AG10803 (cell line): ENCODE measurements around the gene AIRE.
"Not testable (repeated sequence)": the region's sequence is repeated elsewhere in the genome, so short reads cannot be mapped to it uniquely, and the experiment has no call there.

Experiments
- DNase-seq: peaks from one replicate; pipeline ENCODE4 v3.0.0; 2010; ENCODE audit warnings: low read depth
- H3K4me3 ChIP-seq: 2 replicates; pipeline ENCODE4 v1.5.1; 2011; ENCODE audit warnings: mild to moderate bottlenecking, low read length, control low read depth
- TF ChIP-seq, protein P1 (sequence below): conservative IDR thresholded peaks from 2 replicates; pipeline ENCODE4 v1.5.1; 2011; ENCODE audit warnings: mild to moderate bottlenecking, low read length, control low read depth, inconsistent platforms

AIRE gene

DNA sequence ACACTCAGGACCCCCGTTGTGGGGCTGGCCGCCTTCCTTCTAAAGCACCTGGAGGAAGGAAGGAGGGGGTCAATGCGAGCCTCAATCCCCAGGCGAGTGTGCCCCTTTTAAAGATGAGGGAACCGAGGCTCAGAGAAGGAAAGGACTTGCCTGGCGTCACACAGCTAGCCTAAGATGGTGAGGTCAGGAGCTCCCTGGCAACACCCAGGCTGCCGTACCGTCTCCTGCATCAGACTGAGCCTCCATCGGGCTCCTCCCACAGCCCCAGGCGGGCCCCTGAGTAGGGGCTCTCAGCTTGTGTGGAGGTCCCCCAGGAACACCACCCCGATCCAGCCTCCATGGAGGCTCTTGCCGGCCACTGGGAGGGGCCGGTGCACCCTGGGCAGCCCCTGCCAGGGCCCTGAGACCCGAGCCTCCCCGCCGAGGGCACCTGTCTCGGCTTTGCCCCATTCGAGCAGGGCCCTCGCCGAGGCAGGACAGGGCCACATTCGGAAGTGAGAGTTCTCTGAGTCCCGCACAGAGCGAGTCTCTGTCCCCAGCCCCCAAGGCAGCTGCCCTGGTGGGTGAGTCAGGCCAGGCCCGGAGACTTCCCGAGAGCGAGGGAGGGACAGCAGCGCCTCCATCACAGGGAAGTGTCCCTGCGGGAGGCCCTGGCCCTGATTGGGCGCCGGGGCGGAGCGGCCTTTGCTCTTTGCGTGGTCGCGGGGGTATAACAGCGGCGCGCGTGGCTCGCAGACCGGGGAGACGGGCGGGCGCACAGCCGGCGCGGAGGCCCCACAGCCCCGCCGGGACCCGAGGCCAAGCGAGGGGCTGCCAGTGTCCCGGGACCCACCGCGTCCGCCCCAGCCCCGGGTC is at the start of gene AIRE:
Gene AIRE, plus strand, starts transcription at position 739 of the 855 bp plus-strand sequence. CDS start 131 bp downstream, outside the sequence.
- DNase-seq, result peak; percentile 19

DNA sequence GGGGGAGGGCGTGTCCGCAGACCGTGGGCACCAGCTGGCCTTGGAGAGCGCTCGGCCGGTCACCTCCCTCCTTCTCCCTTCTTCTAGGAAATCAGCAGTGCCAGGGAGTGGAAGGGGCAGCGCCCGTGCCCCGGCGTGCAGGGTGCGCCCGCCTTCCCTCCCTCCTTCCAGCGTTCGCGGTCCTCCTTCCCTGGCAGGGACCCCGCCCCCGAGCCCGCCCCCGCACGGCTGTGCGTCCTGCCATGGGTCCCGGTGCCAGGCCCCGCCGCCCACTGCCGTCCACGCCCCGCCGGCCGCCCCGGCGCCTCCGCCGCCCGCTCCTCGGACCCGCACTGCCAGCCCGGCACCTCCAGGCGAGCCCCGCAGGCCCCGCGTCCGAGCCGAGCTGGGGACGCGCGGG is 45.3 kb upstream of the AIRE start:
- H3K4me3 ChIP-seq, DNase-seq: not testable (repeated sequence)

More for the DNA sequence above, at the start of gene AIRE:
- TF ChIP-seq, protein P1, sequence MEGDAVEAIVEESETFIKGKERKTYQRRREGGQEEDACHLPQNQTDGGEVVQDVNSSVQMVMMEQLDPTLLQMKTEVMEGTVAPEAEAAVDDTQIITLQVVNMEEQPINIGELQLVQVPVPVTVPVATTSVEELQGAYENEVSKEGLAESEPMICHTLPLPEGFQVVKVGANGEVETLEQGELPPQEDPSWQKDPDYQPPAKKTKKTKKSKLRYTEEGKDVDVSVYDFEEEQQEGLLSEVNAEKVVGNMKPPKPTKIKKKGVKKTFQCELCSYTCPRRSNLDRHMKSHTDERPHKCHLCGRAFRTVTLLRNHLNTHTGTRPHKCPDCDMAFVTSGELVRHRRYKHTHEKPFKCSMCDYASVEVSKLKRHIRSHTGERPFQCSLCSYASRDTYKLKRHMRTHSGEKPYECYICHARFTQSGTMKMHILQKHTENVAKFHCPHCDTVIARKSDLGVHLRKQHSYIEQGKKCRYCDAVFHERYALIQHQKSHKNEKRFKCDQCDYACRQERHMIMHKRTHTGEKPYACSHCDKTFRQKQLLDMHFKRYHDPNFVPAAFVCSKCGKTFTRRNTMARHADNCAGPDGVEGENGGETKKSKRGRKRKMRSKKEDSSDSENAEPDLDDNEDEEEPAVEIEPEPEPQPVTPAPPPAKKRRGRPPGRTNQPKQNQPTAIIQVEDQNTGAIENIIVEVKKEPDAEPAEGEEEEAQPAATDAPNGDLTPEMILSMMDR, result no peak
- H3K4me3 ChIP-seq, result no peak within 1 kb of the TSS

DNA sequence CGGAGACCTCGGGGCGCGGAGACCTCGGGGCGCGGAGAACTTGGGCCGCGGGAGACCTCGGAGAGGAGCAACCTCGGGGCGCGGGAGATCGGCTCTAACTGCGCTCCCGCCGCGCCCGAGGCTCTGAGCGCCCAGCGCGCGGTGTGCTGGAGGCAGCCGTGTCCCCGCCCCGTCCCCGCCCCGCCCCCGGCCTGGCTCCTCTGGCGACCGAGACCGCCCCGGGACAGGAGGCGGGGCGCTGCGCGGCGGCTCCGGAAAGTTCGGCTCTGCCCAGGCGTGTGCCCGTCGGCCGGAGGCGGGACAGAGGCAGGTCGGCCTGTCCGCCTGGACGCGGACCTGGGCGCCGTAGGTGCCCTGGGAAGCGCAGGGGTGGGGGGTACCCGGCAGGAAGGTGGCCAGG is 44.8 kb upstream of the AIRE start, which contains the start of gene ICOSLG:
Gene ICOSLG, minus strand, starts transcription at position 102 of the 400 bp plus-strand sequence. CDS start 126 bp downstream, outside the sequence.
- DNase-seq, H3K4me3 ChIP-seq: not testable (repeated sequence)

DNA sequence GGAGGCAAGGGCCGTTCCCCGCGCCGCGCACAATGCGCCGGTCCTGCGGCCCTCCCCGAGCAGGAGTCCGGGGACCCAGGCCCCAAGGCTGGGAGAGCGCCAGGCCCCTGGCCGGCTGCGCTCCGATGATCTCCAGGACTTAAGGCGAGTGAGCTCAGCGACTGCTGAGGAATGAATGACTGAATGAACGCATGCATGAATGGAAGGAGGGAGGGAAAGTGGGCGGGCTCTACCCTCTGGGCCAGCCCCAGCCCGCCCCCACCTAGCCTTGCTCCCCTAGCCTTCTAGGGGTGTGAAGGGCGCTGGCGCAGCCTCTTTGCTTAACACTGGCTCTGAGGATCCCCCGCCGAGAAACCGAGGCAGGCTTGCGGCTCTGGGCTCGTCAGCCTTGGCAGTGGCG is 44.4 kb upstream of the AIRE start:
- not testable (repeated sequence) for DNase-seq, H3K4me3 ChIP-seq

DNA sequence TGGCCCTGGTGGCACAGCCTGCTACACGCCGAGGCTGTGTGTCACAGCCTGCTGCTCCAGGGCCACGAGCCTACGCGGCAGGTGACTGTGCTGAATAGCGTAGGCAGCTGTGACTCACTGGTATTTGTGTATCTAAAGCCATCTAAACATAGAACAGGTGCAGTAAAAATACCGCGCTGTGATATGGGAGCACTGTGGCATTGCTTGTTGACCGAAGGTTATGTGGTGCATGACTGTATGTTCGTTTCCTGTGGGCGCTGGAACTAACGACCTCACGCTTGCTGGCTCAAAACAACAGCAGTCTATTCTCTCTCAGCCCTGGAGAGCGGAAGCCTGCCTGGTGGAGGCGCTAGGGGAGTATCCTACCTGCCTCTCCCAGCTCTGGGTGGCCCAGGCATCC is 41.7 kb upstream of the AIRE start:
- not testable (repeated sequence) for DNase-seq

DNA sequence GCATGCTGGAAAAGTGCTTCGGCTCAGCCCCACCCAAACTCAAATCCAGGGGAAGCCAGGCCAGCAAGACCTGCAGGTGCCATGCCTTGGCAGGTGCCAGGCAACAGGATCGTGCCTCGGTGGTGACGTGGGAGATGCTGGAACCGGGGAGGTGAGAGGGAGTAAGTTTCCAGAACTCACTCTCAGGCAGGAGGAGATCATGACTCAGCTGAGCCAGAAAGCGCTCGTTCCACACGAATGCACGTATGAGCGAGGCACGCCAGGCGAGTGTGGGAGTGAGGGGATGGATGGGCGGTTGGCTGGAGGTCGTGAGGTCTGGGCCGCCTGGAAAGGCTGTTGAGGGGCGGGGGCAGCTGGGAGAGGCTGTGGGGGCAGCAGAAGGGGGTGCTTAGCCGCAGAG is 37.8 kb upstream of the AIRE start:
- DNase-seq, result not testable (repeated sequence)

More for the DNA sequence above, 41.7 kb upstream of the AIRE start:
- H3K4me3 ChIP-seq, result not testable (repeated sequence)

DNA sequence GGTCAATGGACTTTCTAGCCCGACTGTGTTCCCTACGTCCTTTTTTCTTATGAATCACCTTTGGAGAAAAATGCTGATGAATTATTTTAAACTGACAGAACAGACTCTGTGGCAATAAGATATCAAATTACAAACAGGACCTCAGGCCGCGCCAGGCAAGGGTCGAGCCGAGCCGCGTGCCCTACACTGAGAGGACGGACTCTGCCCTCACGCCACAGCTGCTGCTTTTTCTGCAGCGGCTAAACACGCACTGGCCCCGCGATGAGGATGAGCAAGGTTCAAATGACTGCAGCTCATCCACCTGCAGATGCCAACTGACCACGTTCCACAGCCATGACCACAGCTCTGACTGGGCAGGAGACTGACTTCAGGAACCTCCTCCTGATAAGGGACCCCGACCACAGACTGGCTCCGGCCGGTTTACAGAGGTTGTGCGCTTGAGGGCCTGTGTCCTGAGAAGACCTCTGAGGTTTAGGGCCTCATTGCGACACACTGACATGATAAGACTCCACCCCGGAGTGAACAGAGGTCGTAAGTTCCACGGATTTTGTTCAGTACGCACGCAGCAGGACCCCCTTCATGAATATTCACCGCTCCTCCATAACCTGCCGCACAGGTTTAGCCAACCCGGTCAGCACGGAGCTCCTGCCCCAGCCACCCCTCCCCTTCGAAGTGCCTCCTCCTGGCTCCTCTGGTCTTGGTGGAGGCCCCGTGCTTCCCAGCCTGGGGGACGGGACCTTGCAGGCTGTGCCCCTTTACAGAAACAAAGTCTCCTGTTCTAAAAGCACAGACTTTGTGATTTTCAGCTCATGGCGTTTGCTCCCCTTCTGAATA is 36.3 kb upstream of the AIRE start:
- DNase-seq, H3K4me3 ChIP-seq: not testable (repeated sequence)

More for the DNA sequence above, 37.8 kb upstream of the AIRE start:
- H3K4me3 ChIP-seq, result not testable (repeated sequence)

DNA sequence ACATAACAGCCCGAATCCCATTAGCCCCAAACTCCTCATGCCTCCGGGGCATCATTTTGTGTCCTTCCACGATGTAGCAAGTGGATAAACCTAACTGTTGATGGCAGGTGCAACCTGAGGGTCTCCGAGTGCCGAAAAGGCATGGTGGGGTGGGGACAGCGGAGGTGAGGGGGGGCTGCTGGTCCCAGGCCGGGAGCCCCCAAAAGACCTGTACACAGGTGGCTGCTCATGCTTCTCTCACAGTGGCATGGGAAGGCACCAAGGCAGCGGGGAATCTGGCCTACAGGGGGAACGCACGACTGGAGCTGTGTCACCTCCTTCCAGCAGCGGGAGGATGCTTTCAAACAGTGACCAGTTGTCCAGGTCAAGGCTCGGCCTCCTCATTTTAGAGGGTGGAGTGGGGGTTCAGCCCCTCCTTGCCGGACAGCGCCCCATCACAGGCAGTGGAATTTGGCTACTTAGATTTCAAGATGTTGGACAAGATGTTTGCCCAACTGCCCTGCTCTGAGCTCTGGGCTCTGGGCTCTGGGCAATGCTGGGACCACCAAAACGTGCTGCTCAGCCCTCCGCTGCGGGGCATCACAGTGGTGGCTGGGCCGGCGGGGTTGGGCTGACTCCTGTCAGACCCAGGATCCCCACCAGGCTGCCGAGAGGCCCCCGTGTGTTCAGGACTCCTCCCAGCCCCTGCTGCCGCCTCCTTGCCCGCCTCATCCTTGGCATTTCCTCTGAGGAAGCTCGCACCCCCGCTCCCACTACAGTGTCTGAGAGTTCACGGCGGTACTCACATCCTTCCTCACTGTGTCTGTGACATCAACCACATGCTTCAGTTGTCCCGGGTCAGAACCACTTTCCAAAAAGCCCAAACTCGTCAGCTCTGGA is 31.6 kb upstream of the AIRE start:
- DNase-seq, result no peak
- TF ChIP-seq, protein P1, result no peak
- no peak overlapping the region for H3K4me3 ChIP-seq

DNA sequence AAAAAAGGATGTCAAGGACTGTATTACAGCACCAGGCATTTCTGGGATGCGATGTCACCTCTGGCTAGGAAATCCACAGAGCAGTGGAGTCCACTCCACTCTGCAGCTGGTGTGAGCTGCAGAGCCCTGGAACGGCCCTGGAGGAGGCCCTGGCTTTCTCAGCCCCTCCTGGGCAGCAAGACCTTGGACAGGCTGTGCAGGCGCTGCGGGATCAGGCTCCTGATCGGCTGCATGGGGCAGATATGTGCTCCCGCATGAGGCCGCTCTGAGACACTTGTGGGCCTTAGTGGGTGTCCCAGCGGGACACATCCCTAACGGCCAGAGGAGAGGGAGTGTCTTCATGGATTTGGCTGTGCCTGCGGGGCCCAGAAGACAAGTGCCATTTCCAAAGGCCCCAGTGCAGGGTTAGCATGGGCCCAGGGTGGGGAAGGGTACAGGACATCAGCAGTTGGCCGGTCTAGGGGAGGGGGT is 30.1 kb upstream of the AIRE start:
- peak; percentile 19 for DNase-seq
- H3K4me3 ChIP-seq, result no peak overlapping the region
- TF ChIP-seq, protein P1, result no peak
